Measurements from ENCODE around the gene CRISP3.

- TF ChIP-seq CTCF (conservative IDR thresholded peaks at IDR 0.05; ENCODE audit: low read depth, low read length) = no peak
- no peak for TF ChIP-seq EZH2 (IDR thresholded peaks at IDR 0.05; ENCODE audit: low read length, unreplicated experiment)
- TF ChIP-seq EZH2phosphoT487 (IDR thresholded peaks at IDR 0.05; ENCODE audit: borderline replicate concordance, low read length) = no peak
Observed at GRCh38 chr6:49736017-49736508, 8.1 kb downstream of the CRISP3 start.

Data from PC-3 (cell line).